ENCODE results near the gene APBB2.

The APBB2 gene

DNA sequence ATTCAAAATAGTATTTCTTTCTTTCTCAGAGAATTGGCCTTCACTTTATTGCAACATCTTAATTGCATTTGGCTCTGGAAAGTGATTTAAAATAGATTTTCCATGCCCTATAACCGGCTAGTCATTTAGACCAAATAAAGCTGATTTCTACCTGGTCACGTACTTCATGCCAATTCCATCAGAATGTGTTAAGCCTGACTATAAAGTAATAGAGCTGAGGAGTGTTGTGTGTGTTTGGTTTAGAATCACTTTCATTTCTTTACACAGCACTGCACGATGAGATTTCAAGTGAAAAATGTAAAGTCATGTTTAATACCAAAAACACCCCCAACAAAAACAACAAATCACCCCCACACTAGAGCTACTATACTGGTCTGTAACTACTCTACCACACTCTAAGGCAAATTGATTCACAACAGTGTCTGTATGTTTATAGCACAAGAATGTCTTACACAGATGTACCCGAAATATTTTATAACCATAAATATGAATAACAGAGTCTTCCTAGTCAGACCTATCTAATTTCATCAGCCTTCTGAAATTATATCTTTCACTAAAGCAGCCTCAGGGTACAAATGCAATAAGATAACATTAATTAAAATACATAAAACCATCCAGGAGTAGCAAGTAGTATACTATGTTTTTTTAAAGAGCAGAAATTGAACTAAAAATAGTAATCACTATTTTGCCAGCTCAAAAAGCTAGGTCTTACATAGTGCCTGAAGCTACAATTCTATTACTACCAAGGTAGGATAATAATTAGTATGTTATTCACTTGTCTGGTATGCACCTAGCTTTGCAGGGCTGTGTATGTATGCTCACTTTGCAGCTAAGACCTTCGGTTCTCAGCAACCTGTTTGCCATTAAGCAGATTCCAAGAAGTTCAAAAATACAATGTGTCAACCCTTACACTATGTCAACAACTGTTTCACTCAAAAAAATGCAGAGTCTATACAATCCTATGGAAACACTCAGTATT lies 28.4 kb downstream of the APBB2 start:
- Histone ChIP-seq H3K36me3 (ENCODE audit: control insufficient read depth, insufficient read depth, low read length, severe bottlenecking) (no peaks in the 10 kb centered on the region), H3K4me3 (ENCODE audit: low read length) (peak overlapping the region; percentile 72), H3K9ac (ENCODE audit: low read length) (peak overlapping the region; percentile 68), H3K27me3 (replicated peaks; ENCODE audit: control insufficient read depth, insufficient read depth, low read length) (no peaks in the 10 kb centered on the region), H3K9me3 (ENCODE audit: control insufficient read depth, low read length) (no peaks in the 10 kb centered on the region), H3K4me1 (ENCODE audit: control insufficient read depth, insufficient read depth, low read length) (peaks cover 23% of the 10 kb centered on the region)
- DNase-seq (ENCODE audit: low read depth) = peak; percentile 51

DNA sequence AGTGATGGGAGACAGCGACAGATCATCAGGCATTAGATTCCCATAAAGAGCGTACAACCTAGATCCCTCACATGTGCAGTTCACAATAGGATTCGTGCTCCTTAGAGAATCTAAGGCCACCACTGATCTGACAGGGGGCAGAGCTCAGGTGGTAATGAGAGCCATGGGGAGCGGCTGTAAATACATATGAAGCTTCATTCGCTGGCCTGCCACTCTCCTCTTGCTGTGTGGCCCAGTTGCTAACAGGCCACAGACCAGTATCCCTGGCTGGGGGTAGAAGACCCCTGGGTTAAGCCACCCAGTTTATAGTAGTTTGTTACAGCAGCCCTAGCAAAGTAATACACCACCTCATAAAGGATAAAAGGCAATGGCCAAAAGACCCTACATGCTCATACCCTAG lies 30.3 kb downstream of the APBB2 start:
- peaks cover 32% of the 10 kb centered on the region for H3K4me1 ChIP-seq (ENCODE audit: control insufficient read depth, insufficient read depth, low read length)
- DNase-seq (ENCODE audit: low read depth) = no peak
- H3K9ac ChIP-seq (ENCODE audit: low read length) = no peak overlapping the region
- no peaks in the 10 kb centered on the region for H3K36me3 ChIP-seq (ENCODE audit: control insufficient read depth, insufficient read depth, low read length, severe bottlenecking)
- H3K27me3 ChIP-seq (replicated peaks; ENCODE audit: control insufficient read depth, insufficient read depth, low read length) = no peaks in the 10 kb centered on the region
- no peaks in the 10 kb centered on the region for H3K9me3 ChIP-seq (ENCODE audit: control insufficient read depth, low read length)
- no peak overlapping the region for H3K4me3 ChIP-seq (ENCODE audit: low read length)

DNA sequence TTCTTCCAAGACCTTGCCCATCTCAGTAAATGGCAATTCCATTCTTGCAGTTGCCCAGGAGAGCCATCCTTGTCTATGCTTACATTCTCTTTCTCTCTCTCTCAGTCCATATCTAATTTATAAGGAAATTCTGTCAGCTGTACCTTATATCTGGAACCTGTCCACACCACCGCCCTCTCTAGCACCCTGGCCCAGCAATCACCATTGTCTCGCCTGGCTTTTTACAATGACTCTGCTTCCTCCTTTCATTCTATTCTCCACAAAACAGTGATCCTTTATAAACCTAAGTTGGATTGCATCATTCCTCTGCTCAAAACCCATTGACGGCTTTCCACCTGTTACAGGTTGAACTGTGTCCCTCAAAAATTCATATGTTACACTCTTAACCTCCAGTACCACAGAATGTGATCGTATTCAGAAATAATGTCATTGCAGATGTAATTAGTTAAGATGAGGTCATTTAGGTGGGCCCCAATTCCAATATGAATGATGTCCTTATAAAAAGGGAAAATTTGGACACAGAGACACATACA lies 31.3 kb downstream of the APBB2 start:
- Histone ChIP-seq H3K9ac (ENCODE audit: low read length) (no peak overlapping the region), H3K4me3 (ENCODE audit: low read length) (no peak overlapping the region), H3K36me3 (ENCODE audit: control insufficient read depth, insufficient read depth, low read length, severe bottlenecking) (no peaks in the 10 kb centered on the region), H3K4me1 (ENCODE audit: control insufficient read depth, insufficient read depth, low read length) (peaks cover 40% of the 10 kb centered on the region), H3K9me3 (ENCODE audit: control insufficient read depth, low read length) (no peaks in the 10 kb centered on the region), H3K27me3 (replicated peaks; ENCODE audit: control insufficient read depth, insufficient read depth, low read length) (no peaks in the 10 kb centered on the region)
- DNase-seq (ENCODE audit: low read depth) = no peak

DNA sequence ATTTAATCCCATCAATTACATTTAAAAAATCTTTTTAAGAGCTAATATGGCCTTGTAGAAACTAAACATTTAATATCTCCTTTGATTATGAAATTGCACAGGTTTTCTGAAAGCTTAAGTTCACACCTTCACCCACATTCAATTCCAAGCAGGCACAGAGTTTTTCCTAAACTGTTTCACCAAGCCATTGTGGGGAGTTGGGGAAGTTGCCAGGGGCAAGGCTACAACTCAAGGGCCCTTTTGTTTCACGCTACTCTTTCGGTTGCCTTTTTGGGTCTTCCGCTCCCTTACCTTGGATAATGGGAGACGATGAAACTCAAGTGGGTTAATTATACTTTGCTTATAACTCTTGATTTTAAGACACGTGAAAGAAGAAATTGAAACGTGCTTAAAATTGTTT lies 33.3 kb downstream of the APBB2 start:
- Histone ChIP-seq H3K27me3 (replicated peaks; ENCODE audit: control insufficient read depth, insufficient read depth, low read length) (no peaks in the 10 kb centered on the region), H3K4me3 (ENCODE audit: low read length) (no peak overlapping the region), H3K9ac (ENCODE audit: low read length) (no peak overlapping the region), H3K9me3 (ENCODE audit: control insufficient read depth, low read length) (no peaks in the 10 kb centered on the region), H3K36me3 (ENCODE audit: control insufficient read depth, insufficient read depth, low read length, severe bottlenecking) (no peaks in the 10 kb centered on the region), H3K4me1 (ENCODE audit: control insufficient read depth, insufficient read depth, low read length) (peaks cover 54% of the 10 kb centered on the region)
- no peak for DNase-seq (ENCODE audit: low read depth)

DNA sequence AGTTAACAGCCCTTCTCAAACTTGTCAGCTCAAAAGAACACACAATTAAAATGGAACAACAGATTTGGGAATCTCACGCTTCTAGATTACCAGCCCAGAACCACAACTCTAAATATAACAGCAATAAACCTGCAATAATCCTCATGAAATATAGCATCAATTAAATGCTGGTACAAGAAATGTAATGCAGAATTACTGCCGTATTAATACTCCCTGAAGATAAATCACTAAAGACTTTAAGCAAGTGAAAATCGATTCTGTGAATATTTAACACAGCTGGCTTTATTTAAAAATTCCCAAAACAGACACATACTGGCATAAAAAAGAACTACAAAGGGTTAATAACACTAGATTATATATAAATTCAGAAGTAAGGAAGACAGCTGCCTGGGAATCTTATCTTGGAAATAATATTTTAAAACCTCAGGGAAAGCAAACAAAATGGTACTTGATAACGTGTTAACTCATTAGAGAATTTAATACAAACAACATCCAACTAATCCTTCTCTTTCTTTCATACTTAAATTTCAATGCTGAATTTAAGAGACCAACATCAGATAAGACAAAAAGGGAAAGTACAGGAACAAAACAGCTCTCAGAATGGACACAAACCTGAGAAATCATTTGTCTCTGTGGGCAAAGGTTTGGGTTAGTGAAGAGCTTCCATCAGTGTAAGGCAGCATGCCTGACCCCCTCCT lies 34.7 kb downstream of the APBB2 start:
- H3K36me3 ChIP-seq (ENCODE audit: control insufficient read depth, insufficient read depth, low read length, severe bottlenecking) = no peaks in the 10 kb centered on the region
- H3K4me3 ChIP-seq (ENCODE audit: low read length) = peak overlapping the region; percentile 61
- H3K9ac ChIP-seq (ENCODE audit: low read length) = peak overlapping the region; percentile 44
- H3K27me3 ChIP-seq (replicated peaks; ENCODE audit: control insufficient read depth, insufficient read depth, low read length) = no peaks in the 10 kb centered on the region
- H3K9me3 ChIP-seq (ENCODE audit: control insufficient read depth, low read length) = no peaks in the 10 kb centered on the region
- no peak for DNase-seq (ENCODE audit: low read depth)
- peaks cover 54% of the 10 kb centered on the region for H3K4me1 ChIP-seq (ENCODE audit: control insufficient read depth, insufficient read depth, low read length)

DNA sequence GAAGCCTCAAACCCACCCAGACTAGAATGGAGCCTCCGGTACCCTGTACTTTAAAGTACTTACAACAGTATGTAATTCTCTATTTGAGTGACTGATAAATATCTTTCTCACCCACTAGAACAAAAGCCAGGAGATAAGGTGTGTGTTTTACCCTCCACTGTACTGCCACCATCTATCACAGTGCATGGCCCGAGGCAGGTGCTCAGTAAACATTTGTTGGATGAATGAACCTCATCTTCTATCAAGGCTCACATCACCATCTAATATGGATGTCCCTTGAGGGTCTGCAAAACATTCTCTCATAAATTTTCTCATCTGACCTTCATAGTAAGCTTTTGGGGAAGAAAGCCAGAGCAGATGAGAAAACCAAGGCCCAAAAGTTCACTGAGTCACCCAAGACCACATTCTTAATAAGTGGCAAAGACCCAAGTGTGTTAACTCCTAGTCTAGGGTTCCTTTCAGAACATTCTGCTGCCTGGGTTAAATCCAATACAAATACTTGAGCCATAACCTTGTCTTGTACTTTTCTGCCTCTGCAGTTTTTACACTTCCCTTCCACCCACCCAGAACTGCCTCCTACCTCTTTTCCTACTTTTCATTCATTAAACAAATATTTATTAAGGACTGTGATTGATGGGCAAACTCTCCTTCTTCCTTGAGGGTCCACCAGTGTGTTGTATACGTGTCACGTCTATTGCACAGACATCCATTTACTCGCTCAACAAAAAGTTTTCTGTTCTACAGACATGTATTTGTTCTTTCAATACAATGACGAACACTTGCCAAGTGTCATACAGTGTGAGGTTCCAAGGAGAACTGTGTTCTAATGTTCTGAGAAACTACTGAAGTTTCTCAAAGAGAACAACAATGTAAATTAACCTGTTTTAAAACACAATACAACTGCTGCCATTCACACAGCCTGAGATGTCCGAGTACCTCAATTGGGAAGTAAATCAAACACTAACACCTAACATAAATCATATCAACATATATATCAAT lies 35.7 kb downstream of the APBB2 start:
- Histone ChIP-seq H3K9me3 (ENCODE audit: control insufficient read depth, low read length) (no peaks in the 10 kb centered on the region), H3K4me3 (ENCODE audit: low read length) (peak overlapping the region; percentile 61), H3K27me3 (replicated peaks; ENCODE audit: control insufficient read depth, insufficient read depth, low read length) (no peaks in the 10 kb centered on the region), H3K9ac (ENCODE audit: low read length) (peak overlapping the region; percentile 44), H3K4me1 (ENCODE audit: control insufficient read depth, insufficient read depth, low read length) (peaks cover 58% of the 10 kb centered on the region), H3K36me3 (ENCODE audit: control insufficient read depth, insufficient read depth, low read length, severe bottlenecking) (no peaks in the 10 kb centered on the region)
- peak; percentile 82 for DNase-seq (ENCODE audit: low read depth)

DNA sequence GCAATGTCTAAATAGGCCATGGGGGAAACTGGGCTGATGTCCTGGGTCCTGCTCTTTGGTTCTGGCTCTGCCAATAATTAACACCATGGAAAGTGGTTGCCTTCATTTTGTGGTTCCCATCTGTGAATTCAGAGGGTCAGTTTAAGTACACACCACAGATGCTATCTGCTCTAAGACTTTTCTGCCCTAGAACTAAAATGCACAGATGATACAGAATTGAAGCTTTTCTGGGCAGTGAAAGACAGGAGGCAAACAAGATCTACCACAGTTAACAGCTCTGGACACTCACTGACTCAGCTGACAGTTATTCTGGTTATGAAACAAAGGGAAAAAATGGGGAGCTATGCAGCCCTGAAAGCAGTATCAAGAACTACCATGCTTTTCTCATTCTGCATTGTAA lies 37.3 kb downstream of the APBB2 start:
- no peaks in the 10 kb centered on the region for H3K9me3 ChIP-seq (ENCODE audit: control insufficient read depth, low read length)
- peaks cover 58% of the 10 kb centered on the region for H3K4me1 ChIP-seq (ENCODE audit: control insufficient read depth, insufficient read depth, low read length)
- no peaks in the 10 kb centered on the region for H3K27me3 ChIP-seq (replicated peaks; ENCODE audit: control insufficient read depth, insufficient read depth, low read length)
- DNase-seq (ENCODE audit: low read depth) = peak; percentile 84
- peak overlapping the region; percentile 81 for H3K9ac ChIP-seq (ENCODE audit: low read length)
- H3K4me3 ChIP-seq (ENCODE audit: low read length) = peak overlapping the region; percentile 63
- no peaks in the 10 kb centered on the region for H3K36me3 ChIP-seq (ENCODE audit: control insufficient read depth, insufficient read depth, low read length, severe bottlenecking)

DNA sequence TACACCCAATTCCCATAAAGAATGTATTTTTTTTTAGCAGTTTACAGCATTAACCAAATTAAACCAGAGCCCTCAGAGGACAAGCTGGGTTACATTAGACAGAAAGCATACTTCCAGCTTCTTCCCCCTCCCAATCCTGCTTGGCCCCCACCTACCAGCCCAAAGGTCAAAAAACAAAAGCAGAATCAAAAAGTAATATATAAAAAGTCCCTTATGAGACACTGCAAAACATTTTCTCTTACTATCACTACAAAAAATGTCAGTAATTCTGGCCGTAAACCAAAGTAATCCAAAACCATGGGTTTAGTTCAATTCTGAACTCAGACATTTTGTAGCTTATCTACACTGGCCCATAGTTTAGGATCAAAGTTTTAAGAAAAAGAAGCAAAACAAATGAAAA lies 38.0 kb downstream of the APBB2 start:
- H3K36me3 ChIP-seq (ENCODE audit: control insufficient read depth, insufficient read depth, low read length, severe bottlenecking) = no peaks in the 10 kb centered on the region
- H3K27me3 ChIP-seq (replicated peaks; ENCODE audit: control insufficient read depth, insufficient read depth, low read length) = no peaks in the 10 kb centered on the region
- peak; percentile 85 for DNase-seq (ENCODE audit: low read depth)
- peak overlapping the region; percentile 63 for H3K4me3 ChIP-seq (ENCODE audit: low read length)
- H3K9me3 ChIP-seq (ENCODE audit: control insufficient read depth, low read length) = no peaks in the 10 kb centered on the region
- H3K4me1 ChIP-seq (ENCODE audit: control insufficient read depth, insufficient read depth, low read length) = peaks cover 58% of the 10 kb centered on the region
- H3K9ac ChIP-seq (ENCODE audit: low read length) = peak overlapping the region; percentile 81

DNA sequence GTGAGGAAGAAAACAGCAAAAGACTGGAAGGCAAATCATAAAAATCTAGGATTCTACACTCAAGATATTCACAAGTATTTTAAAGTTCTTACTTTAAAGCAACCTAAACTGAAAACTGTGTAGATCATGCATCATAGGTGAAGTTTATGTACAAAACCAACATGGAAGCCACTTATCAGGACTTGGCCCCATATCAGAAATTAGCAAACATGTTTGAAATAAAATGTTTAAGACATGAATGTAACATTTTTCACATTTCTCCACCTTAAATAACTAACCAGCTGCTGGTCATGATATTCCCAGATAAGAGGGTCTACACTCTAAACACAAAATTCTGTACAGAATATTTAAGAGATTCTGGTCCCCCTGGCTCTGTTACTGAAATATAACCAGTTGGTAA lies 38.5 kb downstream of the APBB2 start:
- H3K36me3 ChIP-seq (ENCODE audit: control insufficient read depth, insufficient read depth, low read length, severe bottlenecking) = no peaks in the 10 kb centered on the region
- DNase-seq (ENCODE audit: low read depth) = peak; percentile 37
- no peaks in the 10 kb centered on the region for H3K9me3 ChIP-seq (ENCODE audit: control insufficient read depth, low read length)
- H3K9ac ChIP-seq (ENCODE audit: low read length) = peak overlapping the region; percentile 81
- H3K4me1 ChIP-seq (ENCODE audit: control insufficient read depth, insufficient read depth, low read length) = peaks cover 56% of the 10 kb centered on the region
- peak overlapping the region; percentile 63 for H3K4me3 ChIP-seq (ENCODE audit: low read length)
- no peaks in the 10 kb centered on the region for H3K27me3 ChIP-seq (replicated peaks; ENCODE audit: control insufficient read depth, insufficient read depth, low read length)

DNA sequence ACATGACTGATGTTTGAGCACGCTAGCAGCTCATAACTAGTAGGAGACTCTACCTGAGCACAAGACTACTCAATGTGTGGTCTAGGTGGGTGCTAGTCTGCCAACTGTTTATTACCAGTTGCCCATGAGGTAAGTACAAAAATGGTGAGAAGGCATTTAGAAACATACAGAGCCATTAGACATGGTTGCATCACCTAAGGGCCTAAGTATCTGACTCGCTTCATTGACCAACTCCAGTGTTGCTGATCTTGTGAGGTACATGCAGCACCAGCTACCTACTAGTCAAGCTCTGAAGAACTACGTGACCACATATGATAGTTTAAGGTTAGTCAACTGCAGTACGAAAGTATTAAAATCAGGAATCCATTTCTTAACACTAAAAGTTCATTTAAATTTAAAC lies 39.9 kb downstream of the APBB2 start:
- Histone ChIP-seq H3K9ac (ENCODE audit: low read length) (no peak overlapping the region), H3K4me3 (ENCODE audit: low read length) (no peak overlapping the region), H3K4me1 (ENCODE audit: control insufficient read depth, insufficient read depth, low read length) (peaks cover 52% of the 10 kb centered on the region), H3K36me3 (ENCODE audit: control insufficient read depth, insufficient read depth, low read length, severe bottlenecking) (no peaks in the 10 kb centered on the region), H3K9me3 (ENCODE audit: control insufficient read depth, low read length) (no peaks in the 10 kb centered on the region), H3K27me3 (replicated peaks; ENCODE audit: control insufficient read depth, insufficient read depth, low read length) (no peaks in the 10 kb centered on the region)
- peak; percentile 46 for DNase-seq (ENCODE audit: low read depth)
